ENCODE results near the gene PPP1R16B.

PPP1R16B gene

GRCh38 chr20:38937978-38938473 is 132.5 kb downstream of the PPP1R16B start:
- Histone ChIP-seq H3K36me3 (replicated peaks; ENCODE audit: low read depth, low read length) (peaks cover 80% of the 10 kb centered on the region), H3K4me1 (ENCODE audit: low read length) (peaks cover 17% of the 10 kb centered on the region), H2AFZ (ENCODE audit: low read depth, low read length) (no peak overlapping the region), H3K79me2 (ENCODE audit: low read length) (peaks cover 100% of the 10 kb centered on the region), H3K27me3 (ENCODE audit: low read depth, low read length) (no peaks in the 10 kb centered on the region), H3K4me2 (ENCODE audit: low read length) (no peak overlapping the region), H3K9me3 (ENCODE audit: insufficient read depth, low read length) (no peaks in the 10 kb centered on the region), H4K20me1 (ENCODE audit: insufficient read depth, low read length) (peaks cover 83% of the 10 kb centered on the region), H3K4me3 (ENCODE audit: low read length) (no peak overlapping the region), H3K9ac (ENCODE audit: low read length) (no peak overlapping the region), H3K27ac (ENCODE audit: low read length) (no peak overlapping the region)
- TF ChIP-seq EZH2phosphoT487 (IDR thresholded peaks at IDR 0.05; ENCODE audit: low read depth) = no peak
- TF ChIP-seq CTCF (IDR thresholded peaks at IDR 0.05; ENCODE audit: low read depth, low read length) = no peak

DNA sequence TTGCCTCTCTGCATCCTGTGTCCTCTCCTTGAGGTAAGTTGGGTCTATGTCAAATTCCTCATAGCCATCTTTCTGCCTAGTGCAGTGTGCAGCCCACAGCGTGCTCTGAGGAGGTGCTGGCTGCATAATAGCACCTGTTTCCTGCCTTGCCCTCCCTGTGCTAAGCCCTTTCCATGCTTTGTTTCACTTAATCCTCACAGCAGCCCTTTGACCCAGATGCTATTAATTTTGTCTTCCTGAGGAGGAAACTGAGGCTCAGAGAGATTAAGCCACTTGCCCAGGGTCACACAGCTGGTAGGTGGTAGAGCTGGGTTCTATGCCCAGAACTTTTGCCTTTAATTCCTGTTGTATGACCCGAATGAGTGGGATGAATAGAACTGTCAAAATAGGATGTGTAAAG is 134.2 kb downstream of the PPP1R16B start:
- Histone ChIP-seq H4K20me1 (ENCODE audit: insufficient read depth, low read length) (peaks cover 74% of the 10 kb centered on the region), H3K4me3 (ENCODE audit: low read length) (no peak overlapping the region), H2AFZ (ENCODE audit: low read depth, low read length) (no peak overlapping the region), H3K27ac (ENCODE audit: low read length) (no peak overlapping the region), H3K9me3 (ENCODE audit: insufficient read depth, low read length) (no peaks in the 10 kb centered on the region), H3K36me3 (replicated peaks; ENCODE audit: low read depth, low read length) (peaks cover 82% of the 10 kb centered on the region), H3K79me2 (ENCODE audit: low read length) (peaks cover 97% of the 10 kb centered on the region), H3K27me3 (ENCODE audit: low read depth, low read length) (no peaks in the 10 kb centered on the region), H3K9ac (ENCODE audit: low read length) (no peak overlapping the region), H3K4me2 (ENCODE audit: low read length) (no peak overlapping the region), H3K4me1 (ENCODE audit: low read length) (peaks cover 13% of the 10 kb centered on the region)
- TF ChIP-seq CTCF (IDR thresholded peaks at IDR 0.05; ENCODE audit: low read depth, low read length) (no peak), EZH2phosphoT487 (IDR thresholded peaks at IDR 0.05; ENCODE audit: low read depth) (no peak)

GRCh38 chr20:38940644-38941043 is 135.1 kb downstream of the PPP1R16B start:
- H3K9me3 ChIP-seq (ENCODE audit: insufficient read depth, low read length) = no peaks in the 10 kb centered on the region
- peaks cover 7% of the 10 kb centered on the region for H3K4me1 ChIP-seq (ENCODE audit: low read length)
- H3K27ac ChIP-seq (ENCODE audit: low read length) = no peak overlapping the region
- H3K4me3 ChIP-seq (ENCODE audit: low read length) = no peak overlapping the region
- peaks cover 83% of the 10 kb centered on the region for H3K36me3 ChIP-seq (replicated peaks; ENCODE audit: low read depth, low read length)
- no peak overlapping the region for H2AFZ ChIP-seq (ENCODE audit: low read depth, low read length)
- no peaks in the 10 kb centered on the region for H3K27me3 ChIP-seq (ENCODE audit: low read depth, low read length)
- no peak overlapping the region for H3K9ac ChIP-seq (ENCODE audit: low read length)
- peaks cover 66% of the 10 kb centered on the region for H4K20me1 ChIP-seq (ENCODE audit: insufficient read depth, low read length)
- peaks cover 92% of the 10 kb centered on the region for H3K79me2 ChIP-seq (ENCODE audit: low read length)
- no peak overlapping the region for H3K4me2 ChIP-seq (ENCODE audit: low read length)
- TF ChIP-seq EZH2phosphoT487 (IDR thresholded peaks at IDR 0.05; ENCODE audit: low read depth) (no peak), CTCF (IDR thresholded peaks at IDR 0.05; ENCODE audit: low read depth, low read length) (no peak)

DNA sequence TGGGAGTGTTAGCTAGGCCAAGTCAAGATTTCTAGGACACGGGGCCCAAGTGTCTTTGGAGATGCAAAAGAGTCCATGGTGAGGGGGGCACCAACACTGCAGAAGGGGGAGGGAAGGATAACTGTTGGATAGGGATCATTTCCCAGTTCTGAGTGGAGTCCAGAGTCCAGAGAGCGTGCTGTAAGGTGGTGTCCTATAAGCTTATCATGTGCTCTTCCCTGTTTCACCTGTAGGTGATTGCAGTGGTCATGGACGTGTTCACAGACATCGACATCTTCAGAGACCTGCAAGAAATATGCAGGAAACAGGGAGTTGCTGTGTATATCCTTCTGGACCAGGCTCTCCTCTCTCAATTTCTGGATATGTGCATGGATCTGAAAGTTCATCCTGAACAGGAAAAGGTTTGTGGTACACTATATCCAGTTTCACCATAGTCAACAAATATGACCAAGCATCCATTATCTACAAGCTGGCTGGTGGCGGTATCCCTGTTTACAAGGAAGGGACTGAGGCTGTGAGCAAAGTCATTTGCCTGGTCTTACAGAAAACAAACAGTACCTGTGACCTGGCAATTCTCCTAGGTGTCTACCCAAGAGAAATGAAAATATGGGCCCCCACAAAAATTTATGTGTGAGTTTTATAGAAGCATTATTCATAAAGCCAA is 136.4 kb downstream of the PPP1R16B start:
- Histone ChIP-seq H3K4me1 (ENCODE audit: low read length) (no peaks in the 10 kb centered on the region), H3K4me3 (ENCODE audit: low read length) (no peak overlapping the region), H3K9ac (ENCODE audit: low read length) (no peak overlapping the region), H2AFZ (ENCODE audit: low read depth, low read length) (no peak overlapping the region), H3K4me2 (ENCODE audit: low read length) (no peak overlapping the region), H3K36me3 (replicated peaks; ENCODE audit: low read depth, low read length) (peaks cover 80% of the 10 kb centered on the region), H4K20me1 (ENCODE audit: insufficient read depth, low read length) (peaks cover 59% of the 10 kb centered on the region), H3K27me3 (ENCODE audit: low read depth, low read length) (no peaks in the 10 kb centered on the region), H3K27ac (ENCODE audit: low read length) (no peak overlapping the region), H3K79me2 (ENCODE audit: low read length) (peaks cover 92% of the 10 kb centered on the region), H3K9me3 (ENCODE audit: insufficient read depth, low read length) (no peaks in the 10 kb centered on the region)
- TF ChIP-seq EZH2phosphoT487 (IDR thresholded peaks at IDR 0.05; ENCODE audit: low read depth) (no peak), CTCF (IDR thresholded peaks at IDR 0.05; ENCODE audit: low read depth, low read length) (no peak)
